ENCODE data around the gene CHIA.

Gene CHIA

DNA sequence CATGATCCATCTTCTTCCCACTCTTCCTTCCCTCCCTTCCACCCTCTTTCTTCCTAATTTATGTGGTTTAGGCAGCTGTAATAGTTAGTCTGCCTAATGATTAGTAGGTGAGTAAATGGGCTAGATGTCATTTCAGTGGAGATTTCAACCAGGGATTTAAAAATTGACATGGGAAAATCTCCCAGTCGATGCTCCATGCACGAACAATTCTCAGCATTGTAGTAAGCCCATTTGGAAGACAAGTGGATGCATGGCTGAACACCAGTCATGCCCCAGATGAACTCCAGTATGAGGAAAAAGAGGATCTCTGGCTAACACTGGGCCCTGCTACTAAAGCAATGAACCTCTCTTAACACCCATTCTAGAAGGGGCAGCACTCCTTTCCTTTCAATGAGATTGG, 37.9 kb upstream of the CHIA start:
- TF ChIP-seq, protein P1, sequence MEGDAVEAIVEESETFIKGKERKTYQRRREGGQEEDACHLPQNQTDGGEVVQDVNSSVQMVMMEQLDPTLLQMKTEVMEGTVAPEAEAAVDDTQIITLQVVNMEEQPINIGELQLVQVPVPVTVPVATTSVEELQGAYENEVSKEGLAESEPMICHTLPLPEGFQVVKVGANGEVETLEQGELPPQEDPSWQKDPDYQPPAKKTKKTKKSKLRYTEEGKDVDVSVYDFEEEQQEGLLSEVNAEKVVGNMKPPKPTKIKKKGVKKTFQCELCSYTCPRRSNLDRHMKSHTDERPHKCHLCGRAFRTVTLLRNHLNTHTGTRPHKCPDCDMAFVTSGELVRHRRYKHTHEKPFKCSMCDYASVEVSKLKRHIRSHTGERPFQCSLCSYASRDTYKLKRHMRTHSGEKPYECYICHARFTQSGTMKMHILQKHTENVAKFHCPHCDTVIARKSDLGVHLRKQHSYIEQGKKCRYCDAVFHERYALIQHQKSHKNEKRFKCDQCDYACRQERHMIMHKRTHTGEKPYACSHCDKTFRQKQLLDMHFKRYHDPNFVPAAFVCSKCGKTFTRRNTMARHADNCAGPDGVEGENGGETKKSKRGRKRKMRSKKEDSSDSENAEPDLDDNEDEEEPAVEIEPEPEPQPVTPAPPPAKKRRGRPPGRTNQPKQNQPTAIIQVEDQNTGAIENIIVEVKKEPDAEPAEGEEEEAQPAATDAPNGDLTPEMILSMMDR (IDR thresholded peaks at IDR 0.05; ENCODE audit: low read length, missing control alignments): no peak
- no peak for DNase-seq (ENCODE audit: low read depth)
- H3K4me3 ChIP-seq (replicated peaks; ENCODE audit: low read depth, low read length): no peak overlapping the region

DNA sequence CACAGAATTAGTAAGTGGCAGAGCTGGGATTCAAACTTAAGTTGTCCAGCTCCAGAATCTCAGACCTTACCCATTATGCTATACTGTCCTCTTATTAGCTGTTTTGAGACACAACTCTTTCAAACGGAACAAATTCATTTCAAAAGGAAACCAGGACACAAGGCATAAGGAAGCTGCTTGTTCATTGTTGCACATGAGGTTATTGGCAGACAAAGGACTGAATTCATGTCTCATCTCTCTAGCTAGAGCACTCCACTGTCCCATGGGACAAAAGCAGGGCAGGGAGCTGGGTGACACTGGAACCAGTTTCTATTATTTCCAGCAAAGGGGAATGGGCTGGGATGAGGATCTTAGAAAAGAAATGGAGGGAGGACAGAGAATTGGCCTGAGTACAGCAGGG, 36.8 kb upstream of the CHIA start:
- TF ChIP-seq, protein P1 (IDR thresholded peaks at IDR 0.05; ENCODE audit: low read length, missing control alignments): no peak
- no peak for DNase-seq (ENCODE audit: low read depth)
- no peak overlapping the region for H3K4me3 ChIP-seq (replicated peaks; ENCODE audit: low read depth, low read length)

DNA sequence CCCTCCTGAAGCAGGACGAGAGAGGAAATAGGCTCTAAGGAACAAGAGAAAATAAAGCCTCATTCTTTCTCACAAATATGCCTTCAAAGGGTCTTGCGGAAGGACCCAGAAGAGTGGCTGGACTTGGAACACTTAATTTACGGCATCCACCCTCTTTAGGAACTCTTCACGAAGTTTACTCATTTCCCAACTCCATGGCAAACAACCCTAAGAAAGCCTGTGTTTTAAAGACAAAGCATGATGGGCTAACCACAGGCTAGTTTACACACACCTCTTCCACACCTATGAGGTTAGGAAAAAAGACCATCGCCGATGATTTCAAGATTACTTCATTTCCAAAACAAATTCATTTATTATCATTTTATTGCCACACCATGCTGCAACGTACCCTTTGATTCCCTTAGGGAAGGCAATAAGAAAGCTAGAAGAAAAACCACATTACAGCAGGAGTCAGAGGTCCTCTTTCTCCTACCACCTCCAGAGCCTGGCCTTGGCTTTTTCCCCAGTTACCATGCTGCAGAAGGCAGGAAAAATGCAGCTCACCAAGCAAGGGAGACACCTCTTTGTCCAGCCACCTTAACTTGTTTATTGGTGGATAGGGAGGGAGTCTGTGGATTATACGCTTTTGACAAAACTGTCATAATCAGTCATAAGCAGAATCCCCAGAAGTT, 33.5 kb upstream of the CHIA start:
- TF ChIP-seq, protein P1 (IDR thresholded peaks at IDR 0.05; ENCODE audit: low read length, missing control alignments): no peak
- DNase-seq (ENCODE audit: low read depth): no peak
- H3K4me3 ChIP-seq (replicated peaks; ENCODE audit: low read depth, low read length): no peak overlapping the region

DNA sequence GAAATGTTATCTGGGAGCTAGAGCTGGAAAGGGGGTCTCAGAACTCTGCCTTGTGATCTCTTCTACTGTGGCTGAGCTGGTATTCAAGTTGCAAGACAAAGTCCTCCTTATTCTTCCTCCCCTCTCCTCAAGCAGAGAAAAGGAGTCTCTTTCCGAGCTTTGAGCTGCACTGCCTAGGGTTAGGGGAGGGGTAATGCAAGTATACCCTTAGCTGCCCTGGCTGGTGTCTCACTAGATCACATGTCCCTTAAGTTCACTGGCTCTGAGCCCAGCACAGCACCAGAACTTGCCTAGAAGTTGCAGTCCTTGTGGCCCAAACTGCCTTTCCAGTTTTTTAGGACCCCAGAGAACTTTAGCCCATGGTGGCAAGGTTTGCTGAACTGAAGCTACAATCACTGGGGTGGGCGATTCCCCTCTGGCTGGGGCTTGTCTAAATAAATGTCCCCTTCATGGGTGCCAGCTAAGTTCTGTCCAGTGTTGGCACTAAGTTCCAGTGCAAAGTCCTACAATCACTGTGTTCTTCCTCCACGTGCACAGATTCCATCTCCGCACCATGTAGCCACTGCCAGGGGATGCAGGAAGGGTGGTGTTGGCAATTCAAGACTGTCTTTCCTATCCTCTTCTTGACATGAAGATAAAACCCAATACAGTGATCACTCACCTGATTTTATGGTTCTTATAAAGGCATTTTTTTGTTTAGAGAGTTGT, 22.7 kb upstream of the CHIA start:
- no peak for DNase-seq (ENCODE audit: low read depth)
- TF ChIP-seq, protein P1 (IDR thresholded peaks at IDR 0.05; ENCODE audit: low read length, missing control alignments): no peak
- H3K4me3 ChIP-seq (replicated peaks; ENCODE audit: low read depth, low read length): no peak overlapping the region

DNA sequence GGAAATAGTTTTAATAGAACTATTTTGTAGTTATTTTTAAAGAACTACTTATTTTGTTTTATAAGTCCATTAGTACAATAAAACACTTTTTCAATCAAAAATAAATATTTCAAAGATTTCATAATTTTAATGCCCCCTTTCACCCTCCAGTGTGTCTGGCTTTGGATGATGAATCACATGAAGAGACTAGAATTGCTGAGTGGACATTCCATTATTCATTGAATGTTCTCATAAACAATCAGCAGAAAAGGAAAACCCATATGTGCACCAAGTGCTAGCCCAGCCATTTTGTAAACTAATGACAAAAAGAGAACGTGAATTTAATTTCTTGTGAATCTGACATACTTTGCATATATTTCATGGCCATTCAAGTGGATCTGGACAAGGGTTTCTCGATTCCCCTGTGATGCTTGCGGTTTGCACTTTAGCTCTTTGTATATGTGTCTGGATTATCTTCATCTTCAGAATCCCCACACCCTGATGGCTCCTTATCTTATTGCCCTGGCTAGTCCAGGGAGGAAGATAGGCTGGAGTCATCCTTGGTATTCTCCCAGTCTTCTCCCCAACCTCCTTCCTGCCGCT, 20.7 kb upstream of the CHIA start:
- no peak for DNase-seq (ENCODE audit: low read depth)
- TF ChIP-seq, protein P1 (IDR thresholded peaks at IDR 0.05; ENCODE audit: low read length, missing control alignments): no peak
- H3K4me3 ChIP-seq (replicated peaks; ENCODE audit: low read depth, low read length): no peak overlapping the region

DNA sequence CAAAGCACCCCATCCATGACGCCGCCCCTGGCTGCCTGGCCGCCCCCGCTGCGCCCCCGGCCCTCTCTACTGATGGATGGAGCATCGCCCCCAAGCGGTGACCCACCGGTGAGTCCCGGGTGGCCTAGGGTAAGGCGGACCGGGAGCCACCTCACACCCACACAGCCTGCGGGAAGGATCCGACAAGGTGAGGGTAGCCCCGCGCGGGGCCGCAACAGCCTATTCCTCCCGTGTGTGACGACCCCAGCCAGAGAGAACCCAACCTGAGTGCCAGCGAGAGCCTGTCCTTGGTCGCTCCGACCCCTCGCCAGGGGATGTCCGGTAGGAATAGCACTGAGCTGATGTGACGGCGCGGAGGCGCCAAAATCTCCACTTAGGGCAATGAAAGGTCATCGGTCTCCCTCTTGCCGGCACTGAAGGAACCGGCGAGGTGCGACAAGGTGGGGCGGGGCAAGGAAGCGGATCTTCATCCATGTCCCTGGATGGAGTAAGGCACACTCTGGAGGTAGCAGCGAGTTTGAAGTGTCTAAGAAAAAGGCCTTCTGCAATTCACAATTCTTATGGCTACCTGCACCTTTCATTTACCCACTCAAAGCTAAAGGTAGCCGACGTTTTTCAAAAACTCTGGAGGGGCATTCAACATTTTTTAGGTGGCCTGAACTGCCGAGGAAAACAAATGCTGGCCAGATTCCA, 19.7 kb upstream of the CHIA start:
- TF ChIP-seq, protein P1 (IDR thresholded peaks at IDR 0.05; ENCODE audit: low read length, missing control alignments): no peak
- no peak for DNase-seq (ENCODE audit: low read depth)
- H3K4me3 ChIP-seq (replicated peaks; ENCODE audit: low read depth, low read length): no peak overlapping the region
